SK-N-MC (cell line): ENCODE measurements around the gene ERLEC1.

Source experiments
- DNase-seq: peaks from one replicate; pipeline ENCODE4 v3.0.0-alpha.2; 2011; ENCODE audit warnings: low read depth, low spot score
- H3K27ac ChIP-seq: fragments of 200-600 bp; sonication (generic); 2 replicates; pipeline ENCODE4 v1.5.1; 2016; ENCODE audit warnings: mixed run types
- H3K36me3 ChIP-seq: fragments of 200-600 bp; sonication (generic); 2 replicates; pipeline ENCODE4 v1.6.1; 2017; ENCODE audit warnings: antibody characterized with exemption, low read length, mixed read lengths; ENCODE audit not compliant: insufficient read depth
- H3K4me3 ChIP-seq: fragments of 200-600 bp; sonication (generic); 2 replicates; pipeline ENCODE4 v1.5.1; 2016
- H3K9ac ChIP-seq: fragments of 200-600 bp; sonication (generic); 2 replicates; pipeline ENCODE4 v1.8.0; 2017; ENCODE audit warnings: mixed run types, mixed read lengths; ENCODE audit not compliant: insufficient read length
- H3K9me3 ChIP-seq: fragments of 200-600 bp; sonication (generic); 2 replicates; pipeline ENCODE4 v1.6.1; 2017; ENCODE audit warnings: low read depth, mild to moderate bottlenecking, antibody characterized with exemption, low read length, moderate library complexity, mixed read lengths
- EZH2 ChIP-seq: fragments of 200-600 bp; sonication (generic); IDR thresholded peaks from one replicate; pipeline ENCODE4 v1.6.1; 2017; ENCODE audit warnings: antibody characterized with exemption
- FOXP2 ChIP-seq: optimal IDR thresholded peaks from 2 replicates; pipeline ENCODE3; 2011; ENCODE audit warnings: mild to moderate bottlenecking, moderate library complexity; ENCODE audit not compliant: insufficient read depth; ENCODE audit errors: extremely low read length, control extremely low read depth
- POLR2AphosphoS5 ChIP-seq: IDR thresholded peaks from 2 replicates; pipeline ENCODE4 v1.6.1; 2012; ENCODE audit warnings: mild to moderate bottlenecking, low read depth, low read length, borderline replicate concordance

Gene ERLEC1

GRCh38 chr2:53867773-53868172 is 80.9 kb downstream of the ERLEC1 start:
- no peak for TF ChIP-seq FOXP2
- no peak for TF ChIP-seq EZH2
- TF ChIP-seq POLR2AphosphoS5: no peak
- Histone ChIP-seq H3K36me3 (peaks cover 38% of the 10 kb centered on the region), H3K27ac (no peak overlapping the region)

More at GRCh38 chr2:53867773-53868172, 80.9 kb downstream of the ERLEC1 start:
- H3K4me3 ChIP-seq: no peak overlapping the region
- DNase-seq: no peak
- no peaks in the 10 kb centered on the region for H3K9me3 ChIP-seq
- H3K9ac ChIP-seq: no peak overlapping the region
